SK-N-SH treated with all-trans-retinoic acid at 6 μM for 48 hours (cell line): ENCODE results near the gene CENPW.

Source experiments
- BACH2 ChIP-seq: fragments of 250-450 bp; sonication (Bioruptor Pico); IDR thresholded peaks from 2 replicates; pipeline ENCODE4 v1.9.0; 2021; ENCODE audit warnings: mild to moderate bottlenecking, borderline replicate concordance
- CREB5 ChIP-seq: fragments of 250-450 bp; sonication (Bioruptor Pico); IDR thresholded peaks from 2 replicates; pipeline ENCODE4 v1.5.1; 2020; ENCODE audit warnings: low read depth, mild to moderate bottlenecking, moderate library complexity
- ESRRG ChIP-seq: fragments of 250-450 bp; sonication (Bioruptor Pico); IDR thresholded peaks from 2 replicates; pipeline ENCODE4 v1.6.1; 2021; ENCODE audit warnings: mild to moderate bottlenecking
- PATZ1 ChIP-seq: fragments of 250-450 bp; sonication (Bioruptor Pico); IDR thresholded peaks from 2 replicates; pipeline ENCODE4 v1.8.0; 2020; ENCODE audit warnings: mild to moderate bottlenecking, moderate library complexity, borderline replicate concordance
- POU6F1 ChIP-seq: fragments of 250-450 bp; sonication (Bioruptor Pico); IDR thresholded peaks from 2 replicates; pipeline ENCODE4 v1.8.0; 2021; ENCODE audit warnings: low read depth, mild to moderate bottlenecking, moderate library complexity, borderline replicate concordance
- RARB ChIP-seq: fragments of 250-450 bp; sonication (Bioruptor Pico); IDR thresholded peaks from 2 replicates; pipeline ENCODE4 v1.8.0; 2021; ENCODE audit warnings: mild to moderate bottlenecking, moderate library complexity
- ZC3H10 ChIP-seq: fragments of 250-450 bp; sonication (Bioruptor Pico); IDR thresholded peaks from 2 replicates; pipeline ENCODE4 v1.5.1; 2021; ENCODE audit warnings: mild to moderate bottlenecking, moderate library complexity
- ZFP3 ChIP-seq: fragments of 250-450 bp; sonication (Bioruptor Pico); IDR thresholded peaks from 2 replicates; pipeline ENCODE4 v1.5.0; 2020; ENCODE audit warnings: mild to moderate bottlenecking, moderate library complexity
- ZFP30 ChIP-seq: fragments of 450-650 bp; formaldehyde crosslinking; IDR thresholded peaks from 2 replicates; pipeline ENCODE4 v1.5.0; 2022; ENCODE audit warnings: mild to moderate bottlenecking, moderate library complexity
- ZNF565 ChIP-seq: fragments of 450-650 bp; formaldehyde crosslinking; conservative IDR thresholded peaks from 2 replicates; pipeline ENCODE4 v1.5.0; 2020; ENCODE audit warnings: low read depth, mild to moderate bottlenecking, moderate library complexity
- TF ChIP-seq, protein P1 (sequence below): fragments of 250-450 bp; sonication (Bioruptor Pico); IDR thresholded peaks from 2 replicates; pipeline ENCODE4 v1.5.1; 2021; ENCODE audit warnings: mild to moderate bottlenecking, moderate library complexity

DNA sequence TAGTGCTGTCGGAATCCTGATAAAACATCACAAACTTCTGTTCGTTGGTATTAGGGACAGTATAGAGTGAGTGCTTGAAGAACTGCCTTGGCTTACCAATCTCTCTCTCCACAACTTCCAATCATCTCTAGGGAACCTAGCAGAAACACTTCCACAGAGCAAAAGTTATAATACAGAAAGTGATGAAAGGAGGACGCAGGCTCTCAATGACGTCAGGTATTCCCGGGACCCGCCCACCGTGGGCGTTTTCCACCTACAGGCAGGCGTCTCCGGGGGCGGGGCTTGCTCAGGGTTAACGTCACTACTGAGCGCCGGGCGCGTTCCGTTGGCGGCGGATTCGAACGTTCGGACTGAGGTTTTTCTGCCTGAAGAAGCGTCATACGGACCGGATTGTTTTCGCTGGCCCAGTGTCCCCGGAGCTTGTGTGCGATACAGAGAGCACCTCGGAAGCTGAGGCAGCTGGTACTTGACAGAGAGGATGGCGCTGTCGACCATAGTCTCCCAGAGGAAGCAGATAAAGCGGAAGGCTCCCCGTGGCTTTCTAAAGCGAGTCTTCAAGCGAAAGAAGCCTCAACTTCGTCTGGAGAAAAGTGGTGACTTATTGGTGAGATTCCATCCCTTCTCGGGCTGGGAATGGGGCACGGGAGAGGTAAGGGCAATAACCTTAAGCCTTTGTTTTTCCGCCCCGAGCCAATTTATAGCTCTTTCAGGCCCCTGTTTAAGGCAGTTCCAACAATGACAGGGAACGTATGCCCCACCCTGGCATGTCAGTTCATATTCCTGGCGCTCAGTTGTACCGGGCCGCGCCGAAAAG, at the start of gene CENPW:
- TF ChIP-seq ZFP30 (CRISPR knock-in tag) = no peak
- no peak for TF ChIP-seq PATZ1 (CRISPR knock-in tag)
- no peak for TF ChIP-seq ZNF565 (CRISPR knock-in tag)
- no peak for TF ChIP-seq CREB5 (CRISPR knock-in tag)
- no peak for TF ChIP-seq ESRRG (CRISPR knock-in tag)
- TF ChIP-seq ZFP3 (CRISPR knock-in tag) = no peak
- TF ChIP-seq ZC3H10 = no peak
- TF ChIP-seq BACH2 (CRISPR knock-in tag) = no peak
- TF ChIP-seq POU6F1 = no peak
- no peak for TF ChIP-seq RARB (CRISPR knock-in tag)
- TF ChIP-seq, protein P1, sequence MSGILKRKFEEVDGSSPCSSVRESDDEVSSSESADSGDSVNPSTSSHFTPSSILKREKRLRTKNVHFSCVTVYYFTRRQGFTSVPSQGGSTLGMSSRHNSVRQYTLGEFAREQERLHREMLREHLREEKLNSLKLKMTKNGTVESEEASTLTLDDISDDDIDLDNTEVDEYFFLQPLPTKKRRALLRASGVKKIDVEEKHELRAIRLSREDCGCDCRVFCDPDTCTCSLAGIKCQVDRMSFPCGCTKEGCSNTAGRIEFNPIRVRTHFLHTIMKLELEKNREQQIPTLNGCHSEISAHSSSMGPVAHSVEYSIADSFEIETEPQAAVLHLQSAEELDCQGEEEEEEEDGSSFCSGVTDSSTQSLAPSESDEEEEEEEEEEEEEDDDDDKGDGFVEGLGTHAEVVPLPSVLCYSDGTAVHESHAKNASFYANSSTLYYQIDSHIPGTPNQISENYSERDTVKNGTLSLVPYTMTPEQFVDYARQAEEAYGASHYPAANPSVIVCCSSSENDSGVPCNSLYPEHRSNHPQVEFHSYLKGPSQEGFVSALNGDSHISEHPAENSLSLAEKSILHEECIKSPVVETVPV (CRISPR knock-in tag) = no peak
